Stimulated activated CD4-positive, alpha-beta T cell treated with anti-CD3 and anti-CD28 coated beads, Interleukin-12 subunit alpha, Interleukin-12 subunit beta, amount 100 ng/mL, for 24 hours (primary cell): Measurements from ENCODE around the gene DCTN2.
"Not testable (repeated sequence)": the region's sequence is repeated elsewhere in the genome, so short reads cannot be mapped to it uniquely, and the experiment has no call there.

Source experiments
- DNase-seq, 2 experiments: peaks; one replicate each; pipeline ENCODE4 v3.0.0-alpha.2; 2020; ENCODE audit warnings: low read depth in 2 of 2

Gene DCTN2

DNA sequence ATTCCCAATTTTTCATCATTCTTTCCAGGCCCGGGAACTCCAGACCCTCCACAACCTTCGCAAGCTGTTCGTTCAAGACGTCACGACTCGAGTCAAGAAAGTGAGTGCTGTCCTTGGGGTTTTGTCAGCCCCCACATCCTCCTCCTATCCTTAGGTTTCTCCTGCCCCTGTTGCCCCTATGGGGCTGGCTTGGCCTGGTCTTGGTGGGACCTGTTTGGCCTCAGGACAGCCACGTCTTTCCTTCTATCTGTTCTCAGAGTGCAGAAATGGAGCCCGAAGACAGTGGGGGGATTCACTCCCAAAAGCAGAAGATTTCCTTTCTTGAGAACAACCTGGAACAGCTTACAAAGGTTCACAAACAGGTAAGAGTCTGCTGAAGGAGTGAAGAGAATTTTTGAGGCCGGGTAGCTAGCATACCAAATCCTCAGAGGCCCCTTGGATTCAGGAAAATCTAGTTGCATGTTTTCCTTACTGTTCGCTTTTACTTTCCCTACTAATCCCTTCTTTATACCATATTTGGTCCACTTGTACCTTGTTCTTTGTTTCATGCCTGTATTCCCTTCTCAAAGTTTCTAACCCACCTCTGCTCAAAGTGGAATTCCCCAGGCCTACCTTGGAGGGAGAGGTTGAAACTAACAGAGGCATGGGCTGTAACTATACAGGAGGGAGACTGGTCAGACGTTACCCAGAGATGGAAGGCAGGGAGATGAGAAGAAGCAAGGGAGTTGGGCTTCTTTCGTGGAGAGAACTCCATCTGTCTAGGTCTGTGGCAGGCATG lies 31.2 kb upstream of the DCTN2 start:
- DNase-seq, result no peak

DNA sequence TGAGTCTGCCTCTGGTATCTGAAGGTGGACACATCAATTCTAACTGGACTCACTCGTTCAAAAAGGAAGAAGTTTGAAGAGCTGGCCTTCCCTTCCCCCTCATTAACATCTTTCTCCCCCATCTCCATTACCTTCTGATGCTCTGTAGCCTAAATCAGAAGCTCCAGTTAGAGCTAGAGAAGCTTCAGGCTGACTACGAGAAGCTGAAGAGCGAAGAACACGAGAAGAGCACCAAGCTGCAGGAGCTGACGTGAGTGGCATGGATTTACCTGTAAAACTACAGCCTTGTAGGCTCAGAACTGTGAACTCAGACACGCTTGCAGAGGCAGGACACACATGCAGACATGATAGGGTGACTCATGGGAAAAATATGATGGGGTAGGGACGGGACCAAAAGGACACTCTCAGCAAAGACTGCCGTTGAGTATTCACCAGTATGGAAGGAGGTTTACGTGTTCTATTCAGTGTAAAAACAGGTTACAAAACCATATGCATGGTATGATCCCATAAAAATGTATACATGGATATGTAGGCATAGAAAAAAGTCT lies 29.7 kb upstream of the DCTN2 start:
- DNase-seq, result no peak

DNA sequence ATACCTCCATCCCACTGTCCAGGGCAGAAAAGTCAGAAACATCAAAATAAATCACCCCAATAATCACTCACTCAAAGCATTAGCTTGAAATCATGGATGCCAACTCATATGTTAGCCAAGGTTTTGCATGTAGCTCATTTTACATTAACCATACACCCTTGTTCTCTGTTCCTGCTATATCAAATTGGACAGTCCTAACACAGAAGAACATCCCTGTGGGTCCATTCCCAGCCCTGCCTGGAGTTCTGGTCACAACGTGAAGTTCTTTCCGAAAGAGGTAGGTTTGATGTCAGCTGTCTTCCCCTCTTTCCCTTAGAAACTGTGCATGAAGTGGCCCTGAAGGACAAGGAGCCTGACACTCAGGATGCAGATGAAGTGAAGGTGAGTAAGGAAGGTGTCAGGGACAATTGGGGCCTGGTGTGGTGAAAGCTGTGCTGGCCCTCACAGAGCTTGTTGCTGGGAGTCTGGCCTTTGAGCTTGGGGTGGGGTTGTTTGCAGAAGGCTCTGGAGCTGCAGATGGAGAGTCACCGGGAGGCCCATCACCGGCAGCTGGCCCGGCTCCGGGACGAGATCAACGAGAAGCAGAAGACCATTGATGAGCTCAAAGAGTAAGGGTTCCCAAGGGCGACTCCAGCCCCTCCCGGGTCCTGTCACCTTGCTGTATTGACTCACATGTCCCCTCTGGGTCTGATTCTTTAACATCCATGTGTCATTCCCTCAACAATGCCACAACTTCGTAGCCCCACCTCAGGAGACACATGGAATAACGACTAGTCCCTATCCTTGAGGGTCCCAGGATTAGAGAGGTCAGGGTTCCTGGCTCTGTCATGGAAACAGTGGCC lies 29.0 kb upstream of the DCTN2 start:
- no peak for DNase-seq

DNA sequence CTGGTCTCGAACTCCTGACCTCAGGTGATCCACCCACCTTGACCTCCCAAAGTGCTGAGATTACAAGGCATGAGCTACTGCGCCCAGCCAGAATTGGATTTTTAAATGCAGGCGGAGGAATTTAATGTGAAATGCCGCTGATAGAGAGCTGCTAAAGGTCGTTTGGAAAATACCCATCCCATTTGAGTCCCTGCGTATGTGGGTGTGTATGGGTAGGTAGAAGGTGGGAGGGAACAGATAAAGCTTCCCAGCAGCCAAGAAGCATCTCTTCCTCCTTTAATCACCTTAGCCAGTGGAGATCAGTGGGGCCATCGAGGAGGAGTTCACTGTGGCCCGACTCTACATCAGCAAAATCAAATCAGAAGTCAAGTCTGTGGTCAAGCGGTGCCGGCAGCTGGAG lies 27.8 kb upstream of the DCTN2 start:
- no peak for DNase-seq

DNA sequence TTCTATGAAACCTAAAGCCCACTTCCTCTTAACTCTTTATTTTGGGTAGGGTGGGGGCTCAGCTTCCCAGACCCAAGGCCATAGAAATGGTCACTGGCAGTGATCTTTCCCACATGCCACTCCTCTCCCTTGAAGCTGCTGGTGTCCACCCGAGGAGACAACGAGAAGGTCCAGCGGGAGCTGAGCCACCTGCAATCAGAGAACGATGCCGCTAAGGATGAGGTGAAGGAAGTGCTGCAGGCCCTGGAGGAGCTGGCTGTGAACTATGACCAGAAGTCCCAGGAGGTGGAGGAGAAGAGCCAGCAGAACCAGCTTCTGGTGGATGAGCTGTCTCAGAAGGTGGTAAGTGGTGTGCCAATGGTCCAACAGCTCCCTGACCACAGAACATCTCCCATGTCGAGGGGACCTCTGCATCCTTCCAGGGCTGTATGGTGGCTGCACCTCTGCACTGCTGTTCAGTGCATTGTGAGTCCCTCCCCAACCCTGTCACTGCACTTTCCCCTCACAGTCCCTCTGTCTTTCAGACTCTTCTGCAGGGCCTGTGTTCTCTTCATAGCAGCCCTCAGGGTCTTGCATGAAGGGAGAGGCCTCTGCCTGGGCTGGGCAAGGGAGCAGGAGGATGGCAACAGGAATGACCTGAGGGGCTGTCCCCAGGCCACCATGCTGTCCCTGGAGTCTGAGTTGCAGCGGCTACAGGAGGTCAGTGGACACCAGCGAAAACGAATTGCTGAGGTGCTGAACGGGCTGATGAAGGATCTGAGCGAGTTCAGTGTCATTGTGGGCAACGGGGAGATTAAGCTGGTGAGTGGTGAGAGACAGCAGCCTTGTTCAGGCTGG lies 25.2 kb upstream of the DCTN2 start:
- DNase-seq, result no peak

DNA sequence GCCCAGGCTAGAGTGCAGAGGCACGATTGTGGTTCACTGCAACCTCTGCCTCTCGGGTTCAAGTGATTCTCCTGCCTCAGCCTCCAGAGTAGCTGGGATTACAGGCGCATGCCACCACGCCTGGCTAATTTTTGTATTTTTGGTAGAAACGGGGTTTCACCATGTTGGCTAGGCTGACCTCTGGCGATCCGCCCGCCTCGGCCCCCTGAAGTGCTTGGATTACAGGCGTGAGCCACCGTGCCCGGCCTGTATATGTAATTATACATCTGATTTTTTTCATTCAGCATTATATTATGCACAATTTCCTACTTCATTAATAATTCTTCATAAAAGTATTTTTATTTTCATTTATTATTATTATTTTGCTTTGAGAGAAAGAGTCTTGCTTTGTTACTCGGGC lies 23.4 kb upstream of the DCTN2 start:
- not testable (repeated sequence) for DNase-seq

DNA sequence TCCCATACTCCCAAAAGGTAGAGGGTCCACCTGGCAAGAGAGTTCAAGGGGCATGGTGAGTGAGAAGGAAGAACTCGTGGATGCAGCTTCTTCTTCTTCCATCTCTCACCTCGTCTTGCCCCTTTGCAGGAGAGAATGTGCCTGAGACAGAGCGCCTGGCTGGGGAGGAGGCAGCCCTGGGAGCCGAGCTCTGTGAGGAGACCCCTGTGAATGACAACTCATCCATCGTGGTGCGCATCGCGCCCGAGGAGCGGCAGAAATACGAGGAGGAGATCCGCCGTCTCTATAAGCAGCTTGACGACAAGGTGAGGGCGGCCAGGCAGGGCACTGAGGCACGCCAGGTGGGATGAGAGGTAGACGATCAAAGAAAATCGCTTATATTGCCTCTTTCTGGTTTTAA lies 22.9 kb upstream of the DCTN2 start:
- no peak for DNase-seq

DNA sequence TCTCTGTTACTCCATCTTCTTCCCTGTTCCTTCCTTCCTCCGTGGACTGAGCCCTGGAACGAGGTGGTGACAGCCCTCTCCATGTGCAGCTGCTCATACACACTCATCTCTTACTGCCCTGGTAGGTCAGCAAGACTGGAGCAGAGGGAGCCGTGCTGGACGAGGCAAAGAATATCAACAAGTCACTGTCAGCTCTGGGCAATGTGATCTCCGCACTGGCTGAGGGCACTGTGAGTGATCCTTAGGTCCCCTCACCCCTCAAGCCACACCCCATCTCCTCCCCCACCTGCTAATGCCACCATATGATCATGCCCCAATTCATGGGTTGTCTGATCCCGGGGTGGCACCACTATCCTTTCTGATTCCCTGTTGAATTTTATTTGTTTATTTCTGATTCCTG lies 21.8 kb upstream of the DCTN2 start:
- no peak for DNase-seq

DNA sequence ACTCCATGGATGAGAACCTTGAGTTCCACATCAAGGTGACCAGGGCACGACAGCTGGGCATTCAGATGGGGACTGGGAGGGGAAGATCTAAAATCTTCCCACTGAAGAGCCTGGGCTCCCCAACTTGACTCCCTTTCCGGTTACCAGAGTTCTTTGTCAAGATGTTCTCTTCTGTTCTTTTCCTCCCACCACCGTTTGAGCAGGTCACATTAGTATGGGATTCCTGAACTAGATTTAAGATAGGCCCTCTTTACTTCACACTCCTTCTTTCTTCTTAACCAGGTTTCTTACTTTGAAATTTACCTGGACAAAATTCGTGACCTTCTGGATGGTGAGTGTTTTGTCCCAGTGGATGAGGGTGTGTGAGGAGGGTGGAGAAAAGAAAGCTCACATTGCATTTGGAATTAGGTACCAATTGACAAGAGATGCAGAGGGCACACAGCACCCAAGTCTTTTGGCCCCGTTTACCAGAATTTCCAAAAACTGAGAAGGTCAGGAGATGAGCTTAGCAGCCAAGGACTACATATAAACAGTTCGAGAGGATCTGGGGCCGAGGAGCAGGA lies 17.3 kb upstream of the DCTN2 start:
- no peak for DNase-seq

DNA sequence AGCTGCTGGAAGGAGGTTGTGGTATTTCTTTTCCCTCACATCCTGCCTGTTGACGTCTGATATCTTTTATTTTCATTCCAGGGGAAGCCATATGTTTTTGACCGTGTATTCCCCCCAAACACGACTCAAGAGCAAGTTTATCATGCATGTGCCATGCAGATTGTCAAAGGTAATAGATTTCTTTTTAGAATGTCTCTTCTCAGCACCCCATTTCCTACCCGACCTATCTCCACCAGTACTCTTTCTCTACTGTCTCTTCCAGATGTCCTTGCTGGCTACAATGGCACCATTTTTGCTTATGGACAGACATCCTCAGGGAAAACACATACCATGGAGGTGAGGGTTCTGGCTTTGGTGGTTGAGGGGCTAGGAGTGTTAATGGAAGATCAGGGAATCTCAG lies 16.4 kb upstream of the DCTN2 start:
- no peak for DNase-seq

DNA sequence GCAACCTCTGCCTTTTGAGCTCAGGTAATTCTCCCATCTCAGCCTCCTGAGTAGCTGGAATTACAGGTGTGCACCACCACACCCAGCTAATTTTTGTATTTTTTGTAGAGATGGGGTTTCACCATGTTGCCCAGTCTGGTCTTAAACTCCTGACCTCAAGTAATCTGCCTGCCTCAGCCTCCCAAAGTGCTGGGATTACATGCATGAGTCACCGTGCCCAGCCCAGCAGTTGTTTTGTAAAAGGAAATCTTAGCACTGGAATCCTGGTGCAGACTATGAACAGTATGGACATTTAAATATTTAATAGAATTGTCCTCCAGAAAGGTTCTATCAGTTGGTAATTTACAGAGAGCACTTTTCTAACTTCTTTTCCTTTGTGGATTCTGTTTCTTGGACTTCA lies 14.1 kb upstream of the DCTN2 start:
- not testable (repeated sequence) for DNase-seq

DNA sequence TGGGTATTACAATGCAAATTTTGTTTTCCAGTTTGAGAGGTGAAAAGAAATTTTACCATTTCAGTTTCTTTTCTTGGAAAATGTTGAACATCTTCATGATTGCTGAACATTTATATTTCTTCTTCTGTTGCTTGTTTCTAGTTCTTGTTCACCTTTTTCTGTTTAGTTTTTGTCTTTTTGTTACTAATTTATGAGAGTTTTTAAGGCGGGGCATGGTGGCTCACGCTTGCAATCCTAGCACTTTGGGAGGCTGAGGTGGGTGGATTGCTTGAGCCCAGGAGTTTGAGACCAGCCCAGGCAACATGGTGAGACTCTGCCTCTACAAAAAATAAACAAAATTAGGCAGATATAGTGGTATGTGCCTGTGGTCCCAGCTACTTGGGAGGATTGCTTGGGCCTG lies 13.5 kb upstream of the DCTN2 start:
- DNase-seq, result no peak

DNA sequence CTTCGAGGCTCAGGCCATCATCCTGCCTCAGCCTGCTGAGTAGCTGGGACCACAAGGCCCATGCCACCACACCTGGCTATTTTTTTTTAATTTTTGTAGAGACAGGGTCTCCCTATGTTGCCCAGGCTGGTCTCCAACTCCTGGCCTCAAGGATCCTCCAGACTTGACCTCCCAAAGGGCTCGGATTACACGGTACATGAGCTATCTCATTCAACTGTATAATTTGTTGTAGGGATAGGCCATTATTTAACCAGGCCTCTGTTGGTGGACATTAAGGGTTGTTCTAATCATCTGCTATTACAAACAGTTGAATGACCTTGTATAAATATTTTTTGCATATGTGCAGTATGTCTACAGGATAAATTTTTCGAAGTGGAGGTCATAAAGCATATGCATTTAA lies 11.9 kb upstream of the DCTN2 start:
- no peak for DNase-seq

DNA sequence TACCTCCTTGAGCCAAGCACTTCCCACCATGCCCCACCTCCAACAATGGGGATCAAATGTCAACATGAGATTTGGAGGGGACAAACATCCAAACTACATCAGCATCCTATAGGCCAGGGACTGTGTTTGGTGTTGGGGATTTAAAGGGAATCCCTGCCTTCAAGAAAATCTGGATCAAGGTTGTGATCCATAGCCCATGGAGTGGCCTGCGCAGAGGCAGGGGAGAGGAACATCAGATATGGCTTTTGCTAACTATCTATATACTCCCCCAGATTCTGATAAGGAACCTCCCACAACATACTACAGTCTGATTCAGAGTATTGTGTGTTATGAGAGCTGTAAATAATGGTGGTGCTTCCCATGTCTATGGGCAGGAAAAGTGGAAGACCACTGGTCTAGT lies 7.9 kb upstream of the DCTN2 start:
- DNase-seq, result no peak

DNA sequence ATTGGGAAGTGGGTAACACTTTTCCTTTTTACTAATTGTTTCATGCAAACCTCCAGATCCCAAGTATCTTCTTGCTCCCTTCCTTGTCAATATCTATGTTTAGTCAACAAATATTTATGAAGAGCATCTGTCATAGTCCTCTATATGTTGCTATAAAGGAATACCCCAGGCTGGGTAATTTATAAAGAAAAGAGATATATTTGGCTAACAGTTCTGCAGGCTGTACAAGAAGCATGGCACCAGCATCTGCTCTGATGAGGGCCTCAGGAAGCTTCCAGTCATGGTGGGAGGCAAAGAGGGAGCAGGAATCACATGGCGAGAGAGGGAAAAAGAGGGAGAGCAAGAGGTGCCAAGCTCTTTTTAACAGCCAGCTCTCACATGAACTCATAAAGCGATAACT lies 7.5 kb upstream of the DCTN2 start:
- DNase-seq, result no peak

DNA sequence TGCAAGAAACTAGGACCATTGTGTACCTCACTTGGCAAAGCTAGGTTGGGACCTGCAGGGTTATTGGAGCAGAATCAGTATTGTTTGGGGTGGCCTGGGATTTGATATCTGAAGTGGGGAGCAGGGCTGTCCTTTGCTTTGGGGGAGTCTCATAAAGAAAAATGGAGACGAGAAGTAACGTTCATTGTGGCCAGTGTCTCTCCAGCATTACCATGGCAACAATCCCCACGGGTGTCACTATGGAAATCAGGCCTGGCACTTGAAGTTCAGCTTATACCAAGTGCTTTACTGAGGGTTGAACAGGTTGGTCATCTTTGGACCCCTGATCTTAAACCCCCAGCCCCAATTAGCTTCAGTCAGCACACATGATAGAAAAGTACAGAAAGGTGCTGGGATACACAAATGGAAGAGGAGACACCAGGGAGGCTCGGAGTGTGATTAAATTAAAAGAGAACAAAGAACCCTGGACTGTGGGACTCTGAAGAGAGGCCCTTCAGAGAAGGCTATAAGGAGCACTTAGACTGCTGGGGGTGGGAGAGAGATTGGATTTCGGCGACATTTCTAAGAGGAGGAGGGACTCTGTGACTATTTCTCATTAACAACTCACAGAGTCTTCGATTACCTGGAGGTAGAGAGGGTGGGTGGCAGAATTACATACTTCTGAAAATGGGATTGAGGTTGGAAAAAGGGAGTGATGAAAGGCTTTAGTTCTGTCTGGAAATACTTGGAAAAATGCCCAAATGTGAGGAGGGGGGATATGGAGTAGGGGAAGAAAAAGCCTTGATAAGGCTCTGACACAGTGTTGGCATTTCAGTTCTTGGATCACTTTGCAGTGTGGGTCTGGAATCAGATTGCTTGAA lies 6.6 kb upstream of the DCTN2 start:
- no peak for DNase-seq

DNA sequence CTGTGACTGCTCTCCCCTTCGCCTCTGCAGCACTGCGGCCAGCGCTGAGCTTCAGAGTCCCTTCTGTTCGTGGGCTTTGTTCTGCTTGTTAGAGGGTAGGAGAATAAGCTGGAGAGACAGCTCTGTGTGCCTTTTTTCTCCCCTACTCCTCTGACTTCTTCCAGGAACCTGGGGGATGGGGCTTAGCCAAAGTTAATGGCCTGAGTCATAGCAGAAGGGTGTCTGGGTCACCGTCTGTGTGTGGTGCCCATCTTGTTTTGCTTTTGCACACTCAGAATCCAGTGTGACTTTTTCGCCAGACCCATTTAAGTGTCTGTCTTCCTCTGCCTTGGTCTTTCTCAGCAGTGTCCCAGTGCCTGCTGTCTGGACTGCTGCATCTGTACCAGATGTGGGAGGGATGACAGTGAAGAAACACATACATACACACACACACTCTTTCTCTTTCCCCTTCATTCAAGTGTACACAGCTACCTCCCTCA lies 5.9 kb upstream of the DCTN2 start:
- no peak for DNase-seq

DNA sequence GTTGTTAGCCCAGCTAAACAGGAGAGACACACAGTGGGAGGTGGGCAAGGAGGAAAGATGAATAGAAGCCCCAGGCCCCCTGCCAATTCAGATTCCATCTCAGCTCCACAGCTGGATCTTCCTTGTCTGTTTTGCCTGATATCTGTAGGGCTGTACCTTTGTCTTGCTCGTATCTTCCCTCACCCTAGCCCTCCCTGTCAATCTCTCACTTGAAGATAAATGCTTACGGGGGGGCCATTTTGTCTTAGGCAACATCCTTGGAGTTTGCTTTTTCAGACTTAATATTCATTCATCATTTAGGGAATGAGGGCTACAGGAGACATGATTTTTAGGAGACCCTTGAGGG lies 5.3 kb upstream of the DCTN2 start:
- no peak for DNase-seq

DNA sequence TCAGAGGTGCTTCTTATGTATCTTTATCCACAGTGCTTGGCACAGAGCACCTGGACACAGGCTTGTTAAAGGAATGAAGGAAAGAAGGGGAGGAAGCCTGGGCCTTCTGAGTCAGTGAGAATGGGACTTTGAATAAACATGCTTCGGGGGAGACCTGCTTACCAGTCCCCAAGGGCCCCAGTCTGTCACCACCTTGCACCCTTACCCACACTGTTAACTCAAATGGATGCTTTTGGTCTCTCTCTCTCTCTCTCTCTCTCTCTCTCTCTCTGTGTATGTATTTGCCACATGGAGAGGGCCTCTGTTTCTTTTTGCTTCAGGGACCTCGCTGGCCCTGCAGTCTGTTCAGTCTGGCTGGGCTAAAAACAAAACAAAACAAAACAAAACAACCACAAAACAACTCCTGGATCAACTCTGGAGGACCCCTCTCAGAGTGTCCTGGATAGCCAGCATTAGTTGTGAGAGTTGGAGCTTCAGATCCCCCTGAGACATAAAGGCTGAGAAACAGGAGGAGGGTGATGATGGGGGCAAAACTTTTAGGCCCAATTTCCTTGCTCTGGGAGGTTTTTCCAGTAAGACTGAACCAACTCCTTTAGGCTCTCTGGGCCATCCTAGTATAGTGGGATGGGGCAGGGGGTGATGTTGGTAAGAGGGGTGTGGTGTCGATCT lies 4.8 kb upstream of the DCTN2 start:
- no peak for DNase-seq
